SIG-M5 treated with dmso at 0.1 percent for 504 hours (cell line): ENCODE data around the gene FKBP8.

Source experiments
- DNase-seq: peaks from one replicate; lab custom pipeline; 2025; ENCODE audit not compliant: unreplicated experiment; lab: John Stamatoyannopoulos, UW

Gene FKBP8

DNA sequence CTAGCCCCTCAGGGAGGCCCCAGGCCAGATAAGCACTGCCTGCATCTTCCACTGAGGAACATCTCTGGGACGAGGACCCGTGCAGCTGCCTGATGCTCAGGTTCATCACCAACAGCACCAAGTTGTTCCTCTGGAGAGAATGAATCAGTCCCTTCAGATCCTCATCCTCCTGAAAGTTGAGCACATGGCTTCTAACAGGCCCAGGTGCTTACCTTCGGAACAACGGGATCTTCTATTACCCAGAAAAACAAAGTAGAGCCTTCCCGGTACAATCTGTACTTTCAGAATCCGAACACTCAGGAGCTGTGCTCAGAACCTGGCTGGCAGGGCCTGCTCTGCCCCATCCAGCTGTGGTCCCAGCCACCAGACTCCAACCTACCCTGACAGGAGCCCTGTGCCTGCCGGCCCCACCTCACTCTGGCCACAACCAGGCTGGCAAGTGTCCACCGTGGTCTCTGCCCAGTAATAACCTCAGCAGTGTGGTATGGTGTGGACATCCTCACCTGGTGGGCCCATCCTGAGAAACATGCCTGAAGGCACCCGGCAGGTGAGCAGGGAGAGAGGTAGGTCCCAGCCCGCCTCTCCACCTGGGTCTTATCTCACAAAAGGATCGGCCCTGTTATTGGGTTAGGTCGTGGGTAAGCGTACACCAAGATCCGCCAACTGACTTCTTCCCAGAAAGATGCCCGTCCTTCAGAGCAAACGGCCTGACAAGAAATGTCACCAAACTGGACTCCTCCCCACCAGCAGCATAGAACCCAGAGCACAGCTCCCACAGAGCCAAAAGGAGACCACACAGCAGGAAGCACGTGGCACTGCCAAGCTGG, 55.6 kb downstream of the FKBP8 start:
- DNase-seq = no peak

DNA sequence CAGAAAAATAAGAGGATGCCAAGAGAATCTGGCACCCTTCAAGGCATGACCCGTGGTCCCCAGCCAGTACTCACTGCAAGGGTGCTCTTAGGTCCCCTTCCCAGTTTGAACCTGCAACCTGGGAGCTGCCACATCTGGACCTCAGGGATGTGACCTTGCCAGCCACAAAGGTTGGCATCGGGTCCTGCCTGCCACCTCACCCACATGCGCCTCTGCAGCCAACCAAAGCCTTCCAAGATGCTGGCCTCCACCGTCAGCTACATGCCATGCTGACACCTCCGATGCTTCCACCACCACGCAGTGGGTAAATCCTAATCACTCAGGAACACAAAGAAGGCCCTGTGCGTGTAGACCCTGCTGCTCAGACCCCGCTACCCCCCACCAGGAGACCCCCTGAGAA, 56.6 kb downstream of the FKBP8 start:
- no peak for DNase-seq

GRCh38 chr19:18484992-18485391, 58.4 kb downstream of the FKBP8 start:
- no peak for DNase-seq

DNA sequence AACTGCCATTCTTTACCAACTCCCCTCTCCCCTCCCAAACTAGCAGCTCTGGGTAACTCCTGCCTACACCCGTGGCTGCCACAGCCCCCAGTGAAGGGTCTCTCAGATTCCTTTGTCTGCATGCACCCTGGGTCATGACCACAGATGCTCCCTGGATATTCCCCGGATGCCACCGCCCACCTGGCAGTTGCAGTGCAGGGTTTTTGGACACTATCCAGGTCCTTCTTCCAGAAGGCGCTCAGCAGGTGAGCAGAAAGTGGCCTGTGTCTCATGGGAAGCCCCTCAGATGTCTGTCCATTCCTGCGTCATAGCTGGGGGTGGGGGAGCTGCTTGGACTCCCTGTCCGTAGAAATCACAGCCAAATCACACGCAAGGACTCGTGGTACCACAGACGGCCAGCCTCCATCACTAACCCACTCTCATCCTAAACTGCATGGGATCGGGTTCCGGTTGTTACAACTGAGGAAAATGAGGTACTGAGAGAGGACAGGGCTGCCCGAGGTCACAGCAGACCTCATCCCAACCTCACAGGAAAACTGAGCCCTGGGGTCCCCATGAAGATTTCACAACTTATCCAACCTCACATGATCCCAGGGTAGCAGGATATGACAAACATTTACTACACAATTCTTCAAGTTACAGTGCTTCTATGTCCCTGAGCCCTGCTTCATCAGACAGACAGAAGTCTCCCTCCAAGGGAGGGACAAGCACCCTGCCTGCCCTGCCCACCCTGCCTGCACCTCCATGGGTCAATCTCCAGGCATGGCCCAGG, 60.1 kb downstream of the FKBP8 start:
- no peak for DNase-seq
